Hippocampal formation (tissue), 2 donors: ENCODE results near the gene RIOK2.
"Not testable (repeated sequence)": the region's sequence is repeated elsewhere in the genome, so short reads cannot be mapped to it uniquely, and the experiment has no call there.

Experiments
- DNase-seq, 2 donors: peaks; one replicate each; lab custom pipeline; 2025; lab: John Stamatoyannopoulos, UW

The RIOK2 gene

DNA sequence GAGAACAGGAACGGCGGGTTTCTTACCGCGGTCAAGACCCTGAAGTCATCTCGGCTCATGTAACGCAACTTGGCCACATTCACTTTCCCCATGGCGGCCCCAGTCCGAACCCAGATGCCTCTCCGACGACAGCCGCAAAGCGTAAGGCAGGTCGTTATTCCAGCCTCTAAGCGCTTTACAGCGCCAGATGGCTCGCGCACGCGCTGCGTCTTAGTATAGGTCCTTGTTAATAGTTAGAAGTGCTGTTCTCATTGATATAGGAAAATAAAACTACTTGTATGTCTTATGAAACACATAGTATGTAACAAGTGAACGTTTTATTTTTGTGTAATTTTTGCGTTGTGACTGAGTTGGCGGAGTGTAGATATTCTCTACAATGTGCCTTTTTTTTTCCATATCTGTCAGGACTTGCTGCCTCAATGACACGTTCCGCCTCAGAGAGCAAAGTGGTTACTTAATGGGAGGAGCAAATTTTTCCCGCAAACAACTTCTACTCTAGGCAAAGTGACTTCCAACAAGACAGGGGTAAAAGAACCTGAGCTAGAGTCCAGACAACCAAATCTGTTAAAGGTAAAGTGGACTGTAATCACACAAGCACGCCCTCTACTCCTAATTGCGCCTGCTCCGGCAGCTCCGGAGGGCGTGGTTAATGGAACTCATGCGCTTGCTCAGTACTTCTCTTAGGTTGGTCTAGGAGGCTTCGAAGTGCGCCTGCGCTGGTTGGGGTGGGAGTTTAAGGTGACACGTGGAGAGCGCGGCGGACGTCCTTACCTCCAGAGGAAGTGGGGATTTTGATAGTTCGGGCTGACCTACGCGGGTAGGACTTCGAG is at the start of gene RIOK2:
Gene RIOK2 (minus strand): TSS at position 148 of the 830 bp plus-strand sequence. CDS start 56 bp downstream, at position 92.
- DNase-seq = peak; percentile 90 to 97

DNA sequence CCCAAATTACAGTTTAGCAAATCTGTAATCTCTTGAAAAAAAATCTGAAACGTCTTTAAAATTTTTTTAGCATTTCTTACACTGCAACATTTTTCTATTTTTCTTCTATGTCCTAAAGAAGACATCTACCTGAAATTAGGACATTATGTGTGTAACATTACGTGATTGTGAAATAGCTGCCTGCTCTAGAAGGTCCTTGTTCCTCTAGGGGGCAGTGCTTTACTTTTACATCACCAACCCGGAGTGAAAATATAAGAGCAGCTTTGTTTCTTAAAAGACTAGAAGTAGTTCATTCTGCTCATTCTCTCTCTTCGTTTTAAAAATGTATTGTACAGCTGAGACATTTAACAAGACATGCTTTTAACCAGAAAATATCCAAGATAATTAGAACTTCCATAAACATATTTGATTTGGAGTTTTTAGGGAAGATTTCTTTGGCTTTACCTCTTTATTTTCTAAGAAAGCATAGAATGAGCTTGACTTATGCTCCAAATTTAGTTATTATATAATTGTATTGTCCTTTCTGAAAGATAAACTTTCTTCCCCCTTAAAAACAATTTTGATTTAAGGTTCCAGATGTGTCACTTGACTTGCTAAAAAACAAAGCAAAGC is 48.1 kb upstream of the RIOK2 start:
- peak; percentile 20 to 91 for DNase-seq

DNA sequence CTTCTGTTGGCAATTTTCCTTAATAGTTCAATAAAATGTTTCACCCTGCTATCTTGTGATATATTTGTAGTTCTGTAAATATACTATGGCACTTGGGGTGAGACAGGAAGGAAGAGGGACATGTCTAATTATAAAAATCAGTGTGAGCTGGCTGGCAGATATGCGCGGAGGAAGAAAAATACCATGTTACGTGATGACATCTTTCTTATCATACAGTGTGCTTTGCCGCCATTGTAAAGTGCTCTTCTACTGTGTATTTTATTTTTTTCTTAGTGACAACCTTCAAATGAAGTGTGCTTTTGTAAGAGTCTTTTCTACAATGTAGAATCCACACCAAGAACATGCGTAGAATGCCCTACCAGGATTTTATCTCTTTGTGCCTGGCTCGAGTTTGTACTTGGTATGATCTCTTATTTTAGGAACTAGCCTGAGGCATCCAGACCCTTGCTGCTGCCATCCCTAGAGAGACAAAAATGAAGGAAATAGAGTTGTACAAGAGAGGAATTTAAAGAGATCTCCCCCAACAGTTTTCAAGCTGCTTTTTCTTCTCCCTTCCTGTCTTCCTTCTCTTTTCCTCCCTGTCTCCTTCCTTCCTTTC is 46.7 kb upstream of the RIOK2 start:
- no peak for DNase-seq

DNA sequence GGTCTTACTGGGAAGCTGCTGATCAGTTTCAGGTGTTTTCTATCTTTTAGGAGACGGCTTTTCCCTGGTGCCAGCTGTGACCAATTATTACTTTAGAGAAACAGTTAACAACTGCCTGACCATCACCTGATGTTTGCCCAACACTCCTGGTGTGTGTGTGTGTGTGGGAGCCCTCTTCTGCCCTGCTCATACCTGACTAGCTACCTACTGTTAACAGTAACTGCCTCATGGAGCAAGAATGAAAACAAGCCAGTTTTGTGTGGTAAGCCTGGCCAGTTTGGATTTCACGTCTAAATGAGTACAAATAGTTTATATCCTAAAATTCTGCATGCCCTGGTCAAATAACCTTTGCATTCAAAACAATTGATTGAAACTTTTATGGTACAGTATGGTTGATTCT is 46.1 kb upstream of the RIOK2 start:
- no peak for DNase-seq

GRCh38 chr5:97225222-97225621 is 42.2 kb upstream of the RIOK2 start:
- no peak for DNase-seq

DNA sequence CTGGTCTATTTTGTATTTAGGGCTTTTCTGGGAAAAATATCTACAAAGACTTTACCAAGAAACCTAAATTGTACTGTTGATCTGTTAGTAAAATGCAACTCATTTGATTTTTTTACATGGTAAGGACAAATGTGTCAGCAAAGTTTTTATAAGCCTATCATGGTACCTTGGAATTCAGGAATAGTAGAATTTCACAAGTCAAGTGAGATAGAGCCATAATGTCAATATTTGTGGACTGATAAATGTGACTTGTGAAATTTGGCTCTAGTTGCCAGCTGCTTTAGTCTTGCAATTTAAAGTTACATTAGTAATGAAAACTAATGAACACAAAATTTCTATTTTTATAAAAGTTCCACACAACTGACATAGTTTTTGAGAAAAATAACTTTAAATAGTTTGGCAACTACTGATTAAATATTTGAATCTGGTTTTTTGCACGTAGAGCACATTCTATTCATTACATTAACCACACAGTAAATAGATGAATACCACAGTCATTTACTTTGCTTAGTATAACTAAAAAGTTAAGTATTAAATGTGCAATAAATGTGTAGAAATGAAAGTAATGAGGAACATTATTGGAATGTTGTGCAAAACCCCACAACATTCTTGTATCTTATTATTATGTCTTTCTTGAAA is 41.2 kb upstream of the RIOK2 start:
- DNase-seq = no peak

GRCh38 chr5:97223596-97223995 is 40.5 kb upstream of the RIOK2 start:
- no peak for DNase-seq

GRCh38 chr5:97209343-97209742 is 26.3 kb upstream of the RIOK2 start:
- no peak for DNase-seq

- no peak for DNase-seq
Observed at GRCh38 chr5:97208714-97209113, 25.7 kb upstream of the RIOK2 start.

GRCh38 chr5:97208184-97208713 is 25.2 kb upstream of the RIOK2 start:
- DNase-seq = no peak

DNA sequence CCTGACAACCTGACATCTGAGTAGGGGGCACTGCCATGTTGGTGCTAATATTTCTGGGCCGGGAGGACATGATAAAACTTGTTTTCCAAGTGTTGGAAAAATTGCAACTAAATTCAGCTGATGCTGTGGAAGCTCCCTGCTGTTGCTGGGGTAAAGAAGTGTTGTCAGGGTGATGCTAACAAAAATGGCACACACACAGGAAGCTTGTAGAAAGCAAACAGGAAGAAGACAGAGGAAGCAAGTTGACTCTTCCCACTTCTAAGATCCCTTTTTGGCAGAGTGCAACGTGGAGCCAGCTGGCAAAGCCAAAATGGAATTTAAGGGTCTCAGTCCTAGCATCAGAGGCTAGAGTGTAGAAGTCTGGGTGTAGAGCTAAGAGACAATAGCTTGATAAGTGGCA is 11.3 kb upstream of the RIOK2 start:
- DNase-seq = no peak

DNA sequence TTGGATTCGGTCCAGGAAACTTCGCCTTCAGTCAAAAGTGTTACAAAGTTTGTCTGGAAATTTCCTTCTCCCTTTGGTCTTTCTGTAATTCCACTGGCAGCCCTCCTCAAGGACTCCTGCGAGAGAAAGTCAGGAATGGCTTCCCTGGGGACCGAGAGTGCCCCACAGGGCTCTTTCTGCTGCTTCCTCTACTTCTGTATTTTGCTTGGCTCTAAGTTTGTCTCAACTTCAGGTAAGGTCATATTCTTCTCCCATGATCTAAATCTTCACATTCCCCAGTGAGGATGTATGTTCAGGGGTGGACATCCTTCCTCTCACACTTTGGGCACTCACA is 10.3 kb upstream of the RIOK2 start:
- DNase-seq = no peak

DNA sequence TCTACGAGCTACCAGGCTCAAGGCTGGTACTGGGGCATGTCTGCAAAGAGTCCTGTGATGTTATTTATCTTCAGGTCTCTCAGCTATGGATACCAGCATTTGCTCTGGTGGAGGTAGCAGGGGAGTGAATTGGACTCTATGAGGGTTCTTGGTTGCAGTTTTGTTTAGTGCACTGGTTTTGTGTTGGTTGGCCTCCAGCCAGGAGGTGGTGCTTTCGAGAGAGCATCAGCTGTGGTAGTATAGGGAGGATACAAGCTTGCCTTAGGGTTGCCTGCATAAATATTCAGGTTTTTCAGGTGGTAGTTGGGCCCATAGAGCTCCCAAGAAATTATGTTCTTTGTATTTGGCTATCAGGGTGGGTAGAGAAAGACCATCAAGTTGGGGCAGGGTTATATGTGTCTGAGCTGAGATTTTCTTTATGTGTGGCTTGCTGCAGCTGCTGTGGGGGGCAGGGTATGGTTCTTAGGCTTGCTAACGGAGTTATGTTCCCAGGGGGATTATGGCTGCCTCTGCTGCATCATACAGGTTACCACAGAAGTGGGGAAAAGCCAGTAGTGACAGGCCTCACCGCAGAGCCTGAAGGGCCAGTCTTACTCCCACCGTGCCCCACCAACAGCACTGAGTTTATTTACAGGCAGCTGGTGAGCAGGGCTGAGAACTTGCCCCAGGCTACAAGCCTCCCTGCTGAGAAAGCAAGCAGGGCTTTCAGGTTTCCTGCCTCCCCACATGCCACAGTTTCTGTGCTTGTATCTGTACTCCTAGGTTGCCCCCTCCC is 9.7 kb upstream of the RIOK2 start:
- DNase-seq = no peak

DNA sequence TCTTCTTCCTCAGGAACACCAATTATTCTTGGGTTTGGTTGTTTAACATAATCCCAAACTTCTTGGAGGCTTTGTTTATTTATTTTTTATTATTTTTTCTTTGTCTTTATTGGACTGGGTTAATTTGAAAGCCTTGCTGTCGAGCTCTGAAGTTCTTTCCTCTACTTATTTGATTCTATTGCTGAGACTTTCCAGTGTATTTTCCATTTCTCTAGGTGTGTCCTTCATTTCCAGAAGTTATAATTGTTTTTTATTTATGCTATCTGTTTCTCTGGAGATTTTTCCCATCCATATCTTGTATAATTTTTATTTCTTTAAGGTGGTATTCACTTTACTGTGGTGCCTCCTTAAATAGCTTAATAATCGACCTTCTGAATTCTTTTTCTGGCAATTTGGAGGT is 8.8 kb upstream of the RIOK2 start:
- DNase-seq = no peak

DNA sequence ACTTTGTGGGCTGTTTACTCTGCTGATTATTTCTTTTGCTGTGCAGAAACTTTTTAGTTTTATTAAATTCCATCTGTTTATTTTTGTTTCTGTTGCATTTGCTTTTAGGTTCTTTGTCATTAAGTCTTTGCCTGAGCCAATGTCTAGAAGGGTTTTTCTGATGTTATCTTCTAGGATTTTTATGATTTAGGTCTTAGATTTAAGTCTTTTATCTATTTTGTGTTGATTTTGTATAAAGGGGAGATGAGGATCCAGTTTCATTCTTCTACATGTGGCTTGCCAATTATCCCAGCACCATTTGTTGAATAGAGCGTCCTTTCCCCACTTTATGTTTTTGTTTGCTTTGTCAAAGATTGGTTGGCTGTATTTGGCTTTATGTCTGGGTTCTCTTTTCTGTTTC is 6.5 kb upstream of the RIOK2 start:
- DNase-seq = not testable (repeated sequence)

DNA sequence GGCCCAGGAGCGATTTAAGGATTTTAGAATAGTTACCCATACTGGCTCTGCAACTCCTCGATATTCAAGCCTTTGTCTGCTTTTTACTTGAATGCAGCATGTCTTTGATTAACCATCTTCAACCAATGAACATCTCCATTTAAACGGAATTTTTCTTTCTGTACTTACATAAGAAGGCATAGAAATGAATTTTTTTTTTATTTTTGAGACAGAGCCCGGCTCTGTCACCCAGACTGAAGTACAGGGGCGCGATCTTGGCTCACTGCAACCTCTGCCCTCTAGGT is 825 bp upstream of the RIOK2 start:
- no peak for DNase-seq

DNA sequence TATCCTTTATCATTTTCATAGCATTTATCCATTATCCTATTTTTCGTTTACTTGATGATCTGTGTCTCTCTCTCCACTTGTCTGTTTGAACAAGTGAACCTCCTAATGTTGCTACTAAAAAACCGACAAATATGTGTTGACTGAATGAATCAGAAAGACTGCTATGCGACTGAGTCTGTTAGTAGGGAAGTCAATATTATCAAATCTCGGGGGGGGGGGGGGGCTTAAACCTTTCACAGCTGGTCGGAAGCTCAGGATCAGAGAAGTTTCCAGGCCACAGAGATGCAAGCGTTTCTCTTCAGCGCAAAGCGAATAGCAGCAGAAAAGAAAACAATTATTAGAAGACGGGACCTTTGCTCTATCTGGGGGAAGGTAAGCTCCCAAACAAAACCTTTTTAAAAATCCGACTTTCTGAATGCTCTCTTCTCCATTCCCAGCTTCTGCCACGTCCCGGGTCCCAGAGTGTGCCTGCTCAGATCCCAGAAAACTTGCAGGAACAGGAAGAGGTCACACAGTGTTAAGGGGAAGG is 412 bp downstream of the RIOK2 start:
- no peak for DNase-seq

DNA sequence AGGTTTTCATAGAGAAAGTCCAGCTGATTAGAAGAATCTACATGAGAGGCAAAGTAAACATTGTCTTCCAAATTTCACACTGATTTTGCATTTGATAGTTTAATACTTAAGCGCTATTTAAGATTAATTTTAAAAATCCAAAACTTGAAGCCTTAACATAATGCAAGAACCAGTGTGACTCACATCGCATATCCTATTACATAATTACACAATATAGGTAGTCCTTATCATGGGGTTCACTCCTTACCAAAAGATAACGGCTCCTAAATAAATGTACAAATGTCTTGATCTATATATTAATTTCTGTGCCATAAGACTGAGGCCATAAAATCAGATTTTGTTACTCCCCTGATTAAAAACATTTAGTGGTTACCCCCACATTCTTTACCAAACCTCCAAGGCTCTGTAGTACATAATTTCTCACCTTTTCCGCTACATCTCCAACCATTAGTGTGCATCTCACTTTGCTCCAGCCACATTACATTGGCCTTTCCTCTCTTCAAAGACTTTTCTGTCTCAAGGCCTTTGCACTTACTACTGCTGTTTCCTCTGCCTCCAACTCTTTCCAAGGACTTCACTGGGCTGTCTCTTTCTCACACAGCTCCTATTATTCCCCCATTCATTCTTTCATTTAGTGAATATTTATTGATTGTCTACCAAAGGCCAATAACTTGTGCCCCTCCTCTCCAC is 1.0 kb downstream of the RIOK2 start:
- no peak for DNase-seq

- not testable (repeated sequence) for DNase-seq
Observed at GRCh38 chr5:97179457-97179856, 3.6 kb downstream of the RIOK2 start.

DNA sequence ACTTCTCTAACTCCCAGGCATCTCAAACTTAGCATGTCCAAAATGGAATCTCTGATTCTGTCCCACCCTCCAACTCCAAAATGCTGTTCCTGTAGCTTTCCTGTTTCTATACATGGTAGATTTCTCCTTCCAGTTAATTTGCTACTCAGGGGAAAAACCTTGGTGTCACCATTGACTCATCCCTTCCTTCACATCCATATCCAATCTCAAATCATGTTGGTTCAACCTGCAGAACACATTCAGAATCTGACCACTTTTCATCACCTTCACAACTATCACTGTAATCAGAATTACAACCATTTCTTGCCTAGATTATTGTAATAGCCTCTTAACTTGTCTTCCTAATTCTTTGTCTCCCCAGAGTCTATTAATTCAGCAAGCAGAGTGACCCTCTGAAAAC is 10.8 kb downstream of the RIOK2 start:
- no peak for DNase-seq

DNA sequence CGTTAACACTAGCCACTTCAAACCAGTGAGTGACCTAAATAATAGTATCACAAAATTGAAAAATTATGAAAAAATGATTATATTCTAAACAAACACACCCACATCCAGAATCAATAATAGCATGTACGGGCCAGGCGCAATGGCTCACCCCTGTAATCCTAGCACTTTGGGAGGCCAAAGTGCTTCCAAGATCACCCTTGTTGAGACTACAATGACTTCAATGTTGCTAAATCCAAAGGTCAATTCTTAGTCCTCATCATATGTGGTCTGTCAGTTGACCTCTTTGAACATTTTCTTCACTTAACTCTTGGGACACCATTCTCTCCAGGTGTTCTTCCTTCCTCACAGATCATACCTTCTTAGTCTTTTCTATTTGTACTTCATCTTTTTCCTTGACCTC is 11.3 kb downstream of the RIOK2 start:
- DNase-seq = no peak
